Measurements from ENCODE around the gene LCE2D. TPM values are rescaled to one million over a fixed set of nuclear protein-coding genes. Genes with fewer than 3 reads are reported as not detected.

Gene LCE2D
- total RNA-seq, 1 experiment from 2014 or later: not detected

GRCh38 chr1:152621993-152622392, 41.2 kb upstream of the LCE2D start:
- Histone ChIP-seq H4K20me1 (ENCODE audit: control insufficient read depth, insufficient read depth, insufficient read length) (no peaks in the 10 kb centered on the region), H2BK20ac (ENCODE audit: low read depth, low read length, poor library complexity, severe bottlenecking) (no peak overlapping the region), H3K23ac (ENCODE audit: insufficient read length, low read depth, low read length) (no peak overlapping the region), H2BK15ac (ENCODE audit: low read depth, low read length) (no peak overlapping the region), H3K79me1 (ENCODE audit: insufficient read depth, low read depth, low read length, poor library complexity, severe bottlenecking) (no peaks in the 10 kb centered on the region), H2BK5ac (ENCODE audit: insufficient read length, low read length) (no peak overlapping the region), H4K91ac (ENCODE audit: insufficient read length, low read depth, low read length) (no peak overlapping the region), H3K4ac (ENCODE audit: low read depth, low read length) (no peak overlapping the region), H2AK5ac (ENCODE audit: insufficient read length, low read length) (no peak overlapping the region), H2BK12ac (ENCODE audit: insufficient read length, low read depth, low read length) (no peak overlapping the region), H3K9ac (ENCODE audit: extremely low read depth, insufficient read length, low read length) (no peak overlapping the region), H3K23me2 (ENCODE audit: insufficient read length, low read depth, low read length, poor library complexity, severe bottlenecking) (no peaks in the 10 kb centered on the region), H3K9me3 (ENCODE audit: control insufficient read depth, low read depth, low read length) (peaks cover 94% of the 10 kb centered on the region), H3K56ac (ENCODE audit: insufficient read length, low read depth, low read length) (no peak overlapping the region), H4K8ac (replicated peaks; ENCODE audit: insufficient read length, low read depth, low read length) (no peak overlapping the region), H3K79me2 (ENCODE audit: insufficient read depth, low read length) (no peaks in the 10 kb centered on the region), H3K4me2 (ENCODE audit: insufficient read depth, insufficient read length, low read length) (no peak overlapping the region), H3K27ac (ENCODE audit: insufficient read length, low read depth, low read length) (no peak overlapping the region), H2BK120ac (ENCODE audit: low read depth, low read length, poor library complexity, severe bottlenecking) (no peak overlapping the region), H3K14ac (ENCODE audit: insufficient read depth, low read length) (no peak overlapping the region), H3K4me1 (ENCODE audit: insufficient read depth, low read length) (no peaks in the 10 kb centered on the region), H3K18ac (ENCODE audit: insufficient read length, low read depth, low read length) (no peak overlapping the region), H4K5ac (ENCODE audit: insufficient read length, low read depth, low read length) (no peak overlapping the region), H3T11ph (ENCODE audit: low read length) (no peak overlapping the region), H3K27me3 (ENCODE audit: insufficient read depth, low read length) (no peaks in the 10 kb centered on the region), H2AFZ (ENCODE audit: low read length) (no peak overlapping the region)
- Mint-ChIP-seq H3K27ac (no peak overlapping the region), H3K4me3 (no peak overlapping the region), H3K9me3 (peaks cover 89 to 91% of the 10 kb centered on the region in 2 experiments), H3K4me1 (no peaks in the 10 kb centered on the region), H3K27me3 (ENCODE audit: low read depth) (no peaks in the 10 kb centered on the region; the same call in 1 of the 2 replicates), H3K36me3 (ENCODE audit: insufficient read depth in 1 of 3, low read depth in 3 of 3) (peaks cover 10 to 46% (median 17%) of the 10 kb centered on the region in 3 experiments; a peak in 5 of 7 replicates)
- DNase-seq: no peak
- WGBS (ENCODE audit: extremely low coverage, insufficient read length, low lambda C conversion rate): no CpG with 5 or more reads among the region's 3 CpGs
- TF ChIP-seq CTCF (conservative IDR thresholded peaks at IDR 0.05): no peak

All from H9 (cell line).